Measurements from ENCODE around the gene PTPRN2.
"Not testable (repeated sequence)": the region's sequence is repeated elsewhere in the genome, so short reads cannot be mapped to it uniquely, and the experiment has no call there.

PTPRN2 gene

DNA sequence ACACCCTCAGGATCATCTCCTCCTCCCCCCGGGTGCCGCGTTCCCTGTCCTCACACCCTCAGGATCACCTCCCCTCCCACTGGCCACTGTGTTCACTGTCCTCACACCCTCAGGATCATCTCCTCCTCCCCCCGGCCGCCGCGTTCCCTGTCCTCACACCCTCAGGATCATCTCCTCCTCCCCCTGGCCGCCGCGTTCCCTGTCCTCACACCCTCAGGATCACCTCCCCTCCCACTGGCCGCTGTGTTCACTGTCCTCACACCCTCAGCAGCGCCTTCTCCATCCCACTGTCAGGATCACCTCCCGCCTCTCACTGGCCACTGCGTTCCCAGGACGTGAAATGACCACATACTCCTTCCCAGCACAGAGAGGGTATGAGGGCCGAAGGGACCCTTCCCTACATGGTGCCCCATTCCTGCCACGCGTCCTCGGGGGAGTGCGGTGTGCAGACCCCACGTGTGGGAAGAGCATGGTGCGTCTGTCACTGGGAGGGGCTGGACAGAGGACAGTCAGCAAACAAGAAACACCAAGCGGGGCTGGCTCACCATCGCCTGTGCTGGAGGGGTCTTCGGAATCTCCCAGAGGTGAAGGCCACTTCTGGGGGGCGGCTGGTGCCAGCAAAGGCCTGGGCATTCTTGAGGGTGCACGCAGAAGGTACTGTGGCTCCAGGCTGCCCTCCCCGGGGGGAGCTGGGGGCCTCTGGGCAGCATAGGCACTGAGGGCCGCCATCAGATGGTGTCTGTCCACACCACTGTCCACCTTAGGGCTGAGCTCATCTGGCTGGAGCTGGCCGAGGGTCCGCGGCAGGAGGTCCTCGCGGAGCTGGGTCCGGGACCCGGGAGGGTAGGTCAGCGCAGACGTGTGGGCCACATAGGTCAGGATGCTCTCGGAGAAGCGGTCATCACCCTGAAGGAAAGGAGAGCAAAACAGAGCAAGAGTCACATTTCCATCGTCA is 421.0 kb downstream of the PTPRN2 start:
- DNase-seq (ENCODE audit: insufficient read length, low spot score) = no peak
- TF ChIP-seq, protein P1, sequence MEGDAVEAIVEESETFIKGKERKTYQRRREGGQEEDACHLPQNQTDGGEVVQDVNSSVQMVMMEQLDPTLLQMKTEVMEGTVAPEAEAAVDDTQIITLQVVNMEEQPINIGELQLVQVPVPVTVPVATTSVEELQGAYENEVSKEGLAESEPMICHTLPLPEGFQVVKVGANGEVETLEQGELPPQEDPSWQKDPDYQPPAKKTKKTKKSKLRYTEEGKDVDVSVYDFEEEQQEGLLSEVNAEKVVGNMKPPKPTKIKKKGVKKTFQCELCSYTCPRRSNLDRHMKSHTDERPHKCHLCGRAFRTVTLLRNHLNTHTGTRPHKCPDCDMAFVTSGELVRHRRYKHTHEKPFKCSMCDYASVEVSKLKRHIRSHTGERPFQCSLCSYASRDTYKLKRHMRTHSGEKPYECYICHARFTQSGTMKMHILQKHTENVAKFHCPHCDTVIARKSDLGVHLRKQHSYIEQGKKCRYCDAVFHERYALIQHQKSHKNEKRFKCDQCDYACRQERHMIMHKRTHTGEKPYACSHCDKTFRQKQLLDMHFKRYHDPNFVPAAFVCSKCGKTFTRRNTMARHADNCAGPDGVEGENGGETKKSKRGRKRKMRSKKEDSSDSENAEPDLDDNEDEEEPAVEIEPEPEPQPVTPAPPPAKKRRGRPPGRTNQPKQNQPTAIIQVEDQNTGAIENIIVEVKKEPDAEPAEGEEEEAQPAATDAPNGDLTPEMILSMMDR (IDR thresholded peaks at IDR 0.05; ENCODE audit: insufficient read depth, missing control alignments) = no peak
- FAIRE-seq = no peak

DNA sequence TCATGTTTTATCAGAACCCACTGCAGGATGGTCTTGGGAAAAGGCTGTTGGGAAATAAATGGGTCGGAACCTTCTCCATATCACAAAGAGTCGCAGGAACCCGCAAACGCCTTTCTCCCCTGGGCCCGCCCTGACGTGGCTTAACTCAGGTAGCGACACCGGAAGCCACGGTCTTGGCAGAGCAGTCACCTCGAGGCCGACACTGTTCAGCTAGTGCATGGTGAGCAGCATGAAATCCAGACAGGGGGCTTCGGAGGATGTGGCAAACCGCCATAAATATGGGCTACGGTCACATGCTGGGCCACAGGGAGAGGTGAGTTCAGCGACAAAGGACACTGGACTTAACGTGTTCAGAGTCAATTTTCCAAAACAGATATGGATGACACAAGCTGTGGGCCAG is 421.9 kb downstream of the PTPRN2 start:
- DNase-seq (ENCODE audit: insufficient read length, low spot score) (no peak), FAIRE-seq (no peak)
- TF ChIP-seq, protein P1 (IDR thresholded peaks at IDR 0.05; ENCODE audit: insufficient read depth, missing control alignments) = no peak

DNA sequence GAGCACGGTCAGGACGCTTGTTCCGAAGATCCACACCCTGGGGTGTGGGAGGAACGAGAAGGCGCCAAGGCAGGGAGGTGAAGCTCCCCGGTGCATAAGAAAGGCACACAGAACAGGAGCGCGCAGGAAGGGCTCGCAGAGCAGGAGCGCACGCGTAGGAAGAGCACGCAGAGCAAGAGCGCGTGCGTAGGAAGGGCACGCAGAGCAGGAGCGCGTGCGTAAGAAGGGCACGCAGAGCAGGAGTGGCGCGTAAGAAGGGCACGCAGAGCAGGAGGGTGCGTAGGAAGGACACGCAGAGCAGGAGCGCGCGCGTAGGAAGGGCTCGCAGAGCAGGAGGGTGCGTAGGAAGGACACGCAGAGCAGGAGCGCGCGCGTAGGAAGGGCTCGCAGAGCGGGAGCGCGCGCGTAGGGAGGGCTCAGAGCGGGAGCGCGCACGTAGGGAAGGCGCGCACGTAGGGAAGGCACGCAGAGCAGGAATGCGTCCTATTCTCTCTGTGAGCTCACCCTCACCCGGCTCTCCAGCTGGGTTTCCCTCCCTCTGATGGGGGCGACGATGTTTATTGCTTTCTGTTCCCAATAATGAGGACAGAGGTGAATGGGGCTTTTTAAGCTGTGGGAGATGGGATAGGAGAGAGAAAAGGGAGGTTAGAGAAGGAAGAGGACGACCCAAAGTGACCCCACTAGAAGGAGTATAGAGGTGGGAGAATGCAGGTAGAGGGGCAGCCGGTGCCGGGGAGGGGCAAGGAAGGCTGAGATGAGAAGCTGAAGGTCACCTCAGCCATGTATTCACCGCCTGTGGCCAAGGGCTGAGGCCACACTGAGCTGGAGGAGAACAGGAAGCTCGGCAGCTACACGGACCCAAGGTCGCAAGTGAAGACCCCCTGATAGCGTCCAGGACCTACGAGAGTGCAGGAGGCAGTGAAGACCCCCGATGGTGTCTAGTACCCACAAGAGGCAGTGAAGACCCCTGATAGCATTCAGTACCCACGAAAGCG is 423.2 kb downstream of the PTPRN2 start:
- no peak for DNase-seq (ENCODE audit: insufficient read length, low spot score)

DNA sequence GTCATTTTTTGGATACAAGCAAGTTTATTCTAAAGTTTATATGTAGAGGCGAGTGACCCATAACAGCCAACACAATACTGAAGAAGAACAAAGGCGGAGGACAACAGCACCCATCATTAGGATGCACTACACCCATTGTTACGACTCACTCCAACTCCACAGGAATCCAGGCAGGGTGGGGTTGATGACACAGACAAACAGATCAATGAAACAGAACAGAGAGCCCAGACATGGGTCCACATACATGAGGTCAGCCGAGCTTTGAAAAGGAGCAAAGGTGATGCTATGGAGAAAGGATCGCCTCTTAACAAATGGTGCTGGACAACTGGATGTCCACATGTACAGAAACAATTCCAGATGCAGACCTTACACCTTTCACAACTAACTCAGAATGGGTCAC is 426.4 kb downstream of the PTPRN2 start:
- FAIRE-seq = no peak

More for the DNA sequence above, 423.2 kb downstream of the PTPRN2 start:
- TF ChIP-seq, protein P1 (IDR thresholded peaks at IDR 0.05; ENCODE audit: insufficient read depth, missing control alignments) = no peak
- no peak for FAIRE-seq

DNA sequence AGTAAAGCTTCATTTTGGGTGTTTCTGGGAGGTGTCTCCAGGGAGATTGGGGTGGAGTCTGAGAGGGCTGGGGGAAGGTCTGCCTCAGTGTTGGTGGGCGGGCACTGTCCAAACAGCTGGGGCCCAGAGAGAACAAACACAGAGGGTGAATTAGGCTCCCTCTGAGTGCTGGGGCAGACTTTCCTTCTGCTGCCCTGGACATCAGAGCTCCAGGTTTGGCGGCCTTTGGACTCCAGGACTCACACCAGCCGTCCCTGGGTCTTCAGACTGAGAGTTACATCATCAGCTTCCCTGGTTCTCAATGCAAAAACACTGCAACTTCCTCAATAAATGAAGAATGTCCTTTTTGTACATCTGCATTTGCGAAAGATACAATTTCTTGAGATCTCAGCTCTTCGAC is 427.4 kb downstream of the PTPRN2 start:
- TF ChIP-seq, protein P1 (IDR thresholded peaks at IDR 0.05; ENCODE audit: insufficient read depth, missing control alignments) = no peak
- DNase-seq (ENCODE audit: insufficient read length, low spot score) (no peak), FAIRE-seq (no peak)

More for the DNA sequence above, 426.4 kb downstream of the PTPRN2 start:
- TF ChIP-seq, protein P1 (IDR thresholded peaks at IDR 0.05; ENCODE audit: insufficient read depth, missing control alignments) = no peak
- no peak for DNase-seq (ENCODE audit: insufficient read length, low spot score)

DNA sequence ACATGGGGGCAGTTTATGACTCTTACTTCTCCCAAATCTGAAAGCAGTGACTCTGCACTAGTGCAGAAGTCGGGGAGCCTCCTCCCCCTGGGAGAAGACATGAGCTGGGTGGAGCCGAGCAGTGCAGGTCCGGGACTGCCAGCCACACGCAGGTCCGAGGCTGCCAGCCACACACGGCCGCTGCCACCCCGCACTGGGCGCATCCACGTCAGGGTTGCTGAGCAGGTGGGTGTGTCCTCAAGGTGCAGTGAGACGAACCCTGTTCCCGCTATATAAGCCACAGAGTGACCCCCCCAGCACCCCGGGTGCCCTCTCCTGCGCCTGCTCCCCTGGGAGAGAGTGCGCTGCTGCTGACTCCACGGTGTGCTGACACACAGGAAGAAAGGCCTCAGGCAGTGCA is 430.2 kb downstream of the PTPRN2 start:
- TF ChIP-seq, protein P1 (IDR thresholded peaks at IDR 0.05; ENCODE audit: insufficient read depth, missing control alignments) = no peak
- no peak for DNase-seq (ENCODE audit: insufficient read length, low spot score)
- FAIRE-seq = no peak

DNA sequence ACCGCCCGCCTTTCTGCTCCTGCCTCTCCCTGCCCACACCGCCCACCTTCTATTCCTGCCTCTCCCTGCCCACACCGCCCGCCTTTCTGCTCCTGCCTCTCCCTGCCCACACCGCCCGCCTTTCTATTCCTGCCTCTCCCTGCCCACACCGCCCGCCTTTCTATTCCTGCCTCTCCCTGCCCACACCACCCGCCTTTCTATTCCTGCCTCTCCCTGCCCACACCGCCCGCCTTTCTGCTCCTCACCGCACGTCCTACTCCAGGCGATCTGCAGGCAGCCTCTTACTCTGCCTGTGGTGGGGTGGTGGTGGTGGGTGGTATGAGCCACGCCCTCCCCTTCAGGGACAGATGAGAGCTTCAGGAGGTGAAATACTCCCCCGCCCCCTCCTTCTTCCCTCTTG is 436.4 kb downstream of the PTPRN2 start:
- not testable (repeated sequence) for DNase-seq (ENCODE audit: insufficient read length, low spot score); FAIRE-seq
